ENCODE measurements around the gene EGLN3.
"Not testable (repeated sequence)": the region's sequence is repeated elsewhere in the genome, so short reads cannot be mapped to it uniquely, and the experiment has no call there.

Gene EGLN3

DNA sequence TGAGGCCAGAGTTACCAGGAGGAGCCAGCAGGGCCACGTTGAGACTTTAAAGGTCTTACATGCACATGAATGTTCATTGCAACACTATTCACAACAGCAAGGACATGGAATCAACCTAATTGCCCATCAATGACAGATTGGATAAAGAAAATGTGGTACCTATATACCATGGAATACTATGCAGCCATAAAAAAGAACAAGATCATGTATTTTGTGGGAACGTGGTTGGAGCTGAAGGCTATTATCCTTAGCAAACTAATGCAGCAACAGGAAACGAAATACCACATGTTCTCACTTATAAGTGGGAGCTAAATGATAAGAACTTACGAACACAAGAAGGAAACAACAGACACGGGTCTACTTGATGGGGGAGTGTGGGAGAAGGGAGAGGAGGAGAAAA, 11.6 kb upstream of the EGLN3 start:
- DNase-seq (ENCODE audit: low read depth, low spot score): not testable (repeated sequence)

GRCh38 chr14:33962016-33962415, 11.1 kb upstream of the EGLN3 start:
- no peak for DNase-seq (ENCODE audit: low read depth, low spot score)

DNA sequence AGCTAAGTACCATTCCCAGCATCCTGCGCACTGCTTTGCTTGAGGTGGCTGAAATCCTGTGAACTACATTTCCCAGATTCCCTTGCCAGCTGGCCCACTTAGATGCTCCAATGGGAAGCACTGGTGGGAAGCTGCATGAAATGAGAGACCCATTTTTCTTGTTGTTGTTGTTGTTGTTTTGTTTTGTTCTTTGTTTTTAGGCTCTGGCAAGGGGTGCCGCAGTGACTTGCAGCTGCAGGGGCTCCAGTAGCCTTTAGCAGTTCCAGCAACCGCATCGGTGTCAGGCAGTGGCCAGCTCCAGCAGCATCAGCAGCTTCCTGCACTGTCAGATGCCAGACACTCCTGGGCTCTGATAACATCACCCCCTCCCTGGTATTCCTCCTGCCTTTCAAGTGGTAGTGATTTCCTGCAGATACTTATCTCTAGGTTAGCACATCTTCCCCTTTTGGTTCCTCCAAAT, 8.8 kb upstream of the EGLN3 start:
- no peak for DNase-seq (ENCODE audit: low read depth, low spot score)

DNA sequence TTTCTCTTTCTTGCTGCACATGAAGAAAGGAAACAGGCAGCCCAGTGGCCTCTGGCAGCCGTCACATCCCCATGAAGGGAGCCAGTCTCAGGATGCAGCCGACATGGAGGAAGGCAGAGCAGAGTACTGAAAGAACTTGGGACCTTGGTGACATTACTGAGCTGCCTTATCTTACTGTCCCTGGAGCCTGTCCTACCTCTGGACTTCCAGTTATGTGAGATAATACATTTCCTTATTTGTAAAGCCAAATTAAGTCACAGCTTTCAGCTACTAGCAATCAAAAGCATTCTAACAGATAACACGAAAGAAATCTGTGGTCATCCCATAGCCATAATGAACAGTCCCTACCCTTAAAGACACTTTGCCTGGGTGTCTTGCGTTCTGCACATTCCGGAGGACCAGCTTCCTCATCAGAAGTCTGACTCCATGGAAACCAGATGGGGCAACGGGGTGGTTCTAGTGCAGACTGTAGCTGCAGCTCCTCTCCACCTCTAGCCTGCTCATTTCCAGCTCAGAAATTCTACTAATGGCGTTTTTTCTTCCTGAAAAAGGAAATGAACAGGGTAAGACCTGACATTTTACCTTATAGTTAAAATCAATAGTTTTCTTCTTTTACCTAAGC, 7.8 kb upstream of the EGLN3 start:
- DNase-seq (ENCODE audit: low read depth, low spot score): no peak

GRCh38 chr14:33957993-33958392, 7.1 kb upstream of the EGLN3 start:
- DNase-seq (ENCODE audit: low read depth, low spot score): no peak

GRCh38 chr14:33957299-33957698, 6.4 kb upstream of the EGLN3 start:
- no peak for DNase-seq (ENCODE audit: low read depth, low spot score)

- DNase-seq (ENCODE audit: low read depth, low spot score): no peak
Observed at GRCh38 chr14:33956640-33957039, 5.8 kb upstream of the EGLN3 start.

GRCh38 chr14:33954016-33954598, 3.2 kb upstream of the EGLN3 start:
- no peak for DNase-seq (ENCODE audit: low read depth, low spot score)

GRCh38 chr14:33952541-33952940, 1.7 kb upstream of the EGLN3 start:
- DNase-seq (ENCODE audit: low read depth, low spot score): no peak

- DNase-seq (ENCODE audit: low read depth, low spot score): no peak
Observed at GRCh38 chr14:33951183-33951840, 438 bp upstream of the EGLN3 start.

DNA sequence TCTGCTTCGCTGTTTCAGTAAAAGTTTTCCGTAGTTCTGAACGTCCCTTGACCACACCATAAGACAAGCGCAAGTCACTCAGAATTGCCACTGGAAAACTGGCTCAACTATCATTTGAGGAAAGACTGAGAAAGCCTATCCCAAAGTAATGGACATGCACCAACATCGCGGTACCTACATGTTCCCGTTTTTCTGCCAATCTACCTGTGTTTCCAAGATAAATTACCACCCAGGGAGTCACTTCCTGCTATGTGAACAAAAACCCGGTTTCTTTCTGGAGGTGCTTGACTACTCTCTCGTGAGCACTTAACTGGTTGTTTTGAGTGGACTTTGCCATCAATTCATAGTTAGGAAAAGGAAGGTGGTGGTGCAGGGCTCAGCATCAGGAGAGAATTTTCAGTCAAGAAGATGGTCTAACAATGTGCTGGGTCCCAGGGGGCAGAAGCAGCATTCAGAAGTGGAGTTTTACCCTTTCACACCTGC, 1.4 kb downstream of the EGLN3 start:
- no peak for DNase-seq (ENCODE audit: low read depth, low spot score)

GRCh38 chr14:33948869-33949408, 1.9 kb downstream of the EGLN3 start:
- DNase-seq (ENCODE audit: low read depth, low spot score): no peak

- DNase-seq (ENCODE audit: low read depth, low spot score): no peak
Observed at GRCh38 chr14:33948145-33948868, 2.6 kb downstream of the EGLN3 start.

- no peak for DNase-seq (ENCODE audit: low read depth, low spot score)
Observed at GRCh38 chr14:33946679-33947476, 4.0 kb downstream of the EGLN3 start.

DNA sequence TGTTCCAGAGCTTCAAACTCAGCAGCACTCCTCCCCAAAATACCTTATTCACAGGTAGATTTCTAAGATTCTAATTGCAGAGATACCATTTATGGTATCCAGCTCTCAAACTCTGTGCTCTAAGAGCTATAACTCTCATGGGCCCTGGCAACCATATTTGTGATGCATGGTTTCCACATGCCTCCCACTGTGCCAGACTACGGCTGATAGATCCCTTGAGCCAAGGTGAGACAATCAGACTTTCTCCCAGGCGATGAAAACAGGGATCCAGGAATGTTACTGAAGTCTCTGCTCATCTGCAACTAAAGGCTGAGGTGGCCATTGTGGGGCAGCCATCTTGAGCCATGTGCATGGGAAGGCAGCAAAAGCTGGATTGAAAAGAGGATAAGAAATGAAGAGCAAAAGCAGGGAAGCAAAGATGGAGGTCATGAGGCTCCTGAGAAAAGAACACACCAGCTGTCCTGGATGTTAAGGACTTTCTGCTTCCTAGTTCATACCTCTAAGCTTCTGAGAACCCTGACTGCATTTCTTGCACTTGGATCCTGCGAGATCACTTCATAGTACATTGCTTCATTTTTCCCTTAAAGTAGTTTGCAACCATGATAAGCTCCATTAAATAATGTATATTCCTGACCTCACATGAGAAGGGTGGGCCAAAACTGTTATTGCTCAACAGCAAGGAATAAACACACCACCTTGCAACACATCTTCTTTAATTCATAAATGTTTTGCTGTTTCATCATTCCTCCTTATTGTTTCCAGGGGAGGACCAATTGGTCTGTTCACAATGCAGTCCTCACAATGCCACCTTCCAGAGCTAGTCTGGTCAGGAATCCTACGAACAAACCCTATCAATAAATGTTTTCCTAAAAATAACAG, 5.4 kb downstream of the EGLN3 start:
- no peak for DNase-seq (ENCODE audit: low read depth, low spot score)

- no peak for DNase-seq (ENCODE audit: low read depth, low spot score)
Observed at GRCh38 chr14:33943096-33943883, 7.6 kb downstream of the EGLN3 start.

- DNase-seq (ENCODE audit: low read depth, low spot score): no peak
Observed at GRCh38 chr14:33941718-33942117, 9.2 kb downstream of the EGLN3 start.

GRCh38 chr14:33940561-33941011, 10.3 kb downstream of the EGLN3 start:
- DNase-seq (ENCODE audit: low read depth, low spot score): no peak
